ENCODE results near the gene SMYD3. TPM values are rescaled to one million over a fixed set of nuclear protein-coding genes. Genes with fewer than 3 reads are reported as not detected.
"Not testable (repeated sequence)": the region's sequence is repeated elsewhere in the genome, so short reads cannot be mapped to it uniquely, and the experiment has no call there.

The SMYD3 gene
- total RNA-seq, 1 donor from 2014 or later: 18.8 TPM

GRCh38 chr1:246072456-246072955 lies 434.6 kb downstream of the SMYD3 start:
- no peak for DNase-seq (ENCODE audit: low spot score)

GRCh38 chr1:246071981-246072380 lies 435.1 kb downstream of the SMYD3 start:
- not testable (repeated sequence) for DNase-seq (ENCODE audit: low spot score)

DNA sequence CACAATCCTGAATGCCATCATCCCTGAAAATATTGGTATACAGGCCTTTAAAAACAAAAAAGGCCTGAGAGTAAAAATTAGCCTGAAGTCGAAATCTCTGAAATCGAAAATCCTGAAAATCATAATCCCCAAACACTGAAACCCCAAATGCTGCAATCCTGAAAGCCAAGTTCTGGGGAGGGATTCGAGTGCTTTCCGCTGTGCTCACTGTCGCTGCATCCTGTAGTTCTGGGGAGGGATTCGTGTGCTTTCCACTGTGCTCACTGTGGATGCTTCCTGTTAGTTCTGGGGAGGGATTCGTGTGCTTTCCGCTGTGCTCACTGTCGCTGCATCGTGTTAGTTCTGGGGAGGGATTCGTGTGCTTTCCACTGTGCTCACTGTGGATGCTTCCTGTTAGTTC lies 435.5 kb downstream of the SMYD3 start:
- not testable (repeated sequence) for DNase-seq (ENCODE audit: low spot score)

DNA sequence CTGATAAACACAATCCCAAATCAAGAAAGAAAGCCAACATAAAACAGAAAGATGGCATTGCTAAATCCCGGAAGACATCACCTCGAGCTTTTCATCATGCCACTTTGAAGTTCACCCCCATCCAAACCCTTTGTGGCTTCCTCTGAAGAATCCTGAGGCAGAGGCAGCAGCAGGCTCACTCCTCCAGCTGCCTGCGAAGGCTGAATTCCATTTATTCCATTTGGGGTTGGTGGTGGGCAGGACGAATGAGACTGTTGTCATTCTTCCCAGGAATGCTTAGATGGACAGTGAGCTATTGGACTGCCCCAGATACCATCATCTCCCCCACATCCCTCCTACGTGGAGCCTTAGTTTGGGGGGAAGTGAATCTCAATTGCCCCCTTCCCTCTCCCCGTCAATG lies 437.5 kb downstream of the SMYD3 start:
- DNase-seq (ENCODE audit: low spot score): no peak

DNA sequence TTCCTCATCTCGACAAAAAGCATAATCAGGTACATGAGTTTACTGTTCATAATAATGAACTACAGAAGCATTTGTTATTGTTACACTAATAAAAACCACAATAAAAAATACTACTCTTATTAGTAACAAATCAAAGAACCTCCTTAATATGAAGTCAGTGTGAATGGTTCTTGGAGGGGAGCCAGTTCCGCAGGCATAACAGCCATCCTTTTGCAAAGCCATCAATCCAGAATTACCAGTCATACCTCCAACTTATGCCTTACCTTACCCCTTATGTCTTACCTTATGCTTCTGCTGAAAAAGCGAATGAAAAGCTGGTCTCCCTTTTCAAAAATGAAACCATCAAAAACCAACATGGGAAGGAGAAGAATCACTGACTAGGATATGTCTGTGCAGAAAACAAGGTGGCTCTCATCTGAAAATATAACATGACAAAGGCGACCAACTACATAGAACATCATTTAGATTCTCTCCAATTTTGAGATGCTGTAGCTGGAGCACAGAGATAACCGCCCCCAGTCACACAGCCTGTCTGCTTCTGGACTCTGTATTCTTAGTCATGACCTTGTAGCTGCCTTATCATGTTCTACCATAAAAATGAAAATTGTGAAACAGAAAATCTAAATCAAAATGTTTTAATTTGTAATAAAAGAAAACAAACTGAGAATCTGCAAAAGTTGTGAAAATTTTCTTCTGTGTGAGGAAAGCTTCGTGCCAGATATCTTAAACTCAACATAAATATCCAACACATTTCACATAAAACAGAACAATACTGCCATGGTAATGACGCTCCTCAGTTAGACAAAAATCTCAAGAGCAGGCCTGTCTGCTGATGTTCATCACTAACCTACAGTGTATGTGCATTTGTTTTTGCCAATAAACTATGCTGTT lies 438.2 kb downstream of the SMYD3 start:
- DNase-seq (ENCODE audit: low spot score): no peak

DNA sequence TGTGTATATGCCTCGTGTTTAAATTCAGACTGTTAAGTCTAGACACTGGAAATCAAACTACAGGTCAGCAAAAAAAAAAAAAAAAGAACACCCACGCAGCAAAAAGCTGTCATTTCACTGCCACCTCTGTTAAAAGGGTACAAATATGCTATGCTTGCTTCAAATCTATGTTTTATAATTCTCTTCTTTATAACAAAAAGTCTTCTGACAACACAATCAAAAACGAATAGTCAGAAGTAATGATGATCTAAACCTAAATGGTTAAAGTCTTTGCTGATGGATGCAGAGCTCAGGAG lies 438.9 kb downstream of the SMYD3 start:
- DNase-seq (ENCODE audit: low spot score): no peak

DNA sequence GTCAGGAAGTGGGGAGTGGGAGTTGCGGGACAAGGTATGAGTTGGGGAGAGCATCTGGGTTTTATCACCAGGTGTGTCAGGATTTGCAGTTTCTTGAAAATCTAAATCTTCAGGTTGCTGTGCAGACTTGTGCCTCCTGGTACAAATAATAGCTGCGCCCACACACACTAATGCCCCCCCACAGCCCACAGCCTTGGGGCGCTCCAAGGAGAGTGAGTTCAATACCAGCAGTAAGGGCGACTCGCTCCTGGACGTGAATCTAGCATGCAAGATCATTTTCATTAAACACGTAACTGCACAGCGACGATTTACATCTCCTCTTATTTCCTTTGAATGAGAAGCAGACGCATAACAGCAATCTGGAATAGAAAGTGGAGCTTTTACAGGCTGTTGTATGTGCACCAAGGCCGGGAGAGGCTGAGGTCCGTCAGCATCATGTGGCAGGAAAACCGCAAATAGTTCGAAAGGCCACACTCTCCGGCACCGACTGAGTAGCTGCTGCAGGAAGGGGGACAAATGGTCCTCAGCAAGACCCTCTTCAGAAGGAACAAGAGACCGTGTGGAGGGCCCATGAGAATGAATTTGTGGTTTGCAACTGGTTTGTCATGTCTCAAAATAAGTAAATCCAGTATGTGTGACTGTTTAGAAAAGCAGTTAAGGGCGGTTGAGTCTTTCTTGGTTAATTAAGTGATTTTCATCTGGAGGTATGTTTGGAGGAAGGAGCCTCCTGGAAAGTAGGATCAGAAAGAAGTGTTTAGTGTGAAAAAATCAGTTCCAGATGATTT lies 439.5 kb downstream of the SMYD3 start:
- DNase-seq (ENCODE audit: low spot score): no peak

GRCh38 chr1:246066573-246066972 lies 440.5 kb downstream of the SMYD3 start:
- DNase-seq (ENCODE audit: low spot score): no peak

- DNase-seq (ENCODE audit: low spot score): no peak
These were observed 441.5 kb downstream of the SMYD3 start for GRCh38 chr1:246065592-246065991.

- no peak for DNase-seq (ENCODE audit: low spot score)
These were observed 442.2 kb downstream of the SMYD3 start for GRCh38 chr1:246064891-246065290.

DNA sequence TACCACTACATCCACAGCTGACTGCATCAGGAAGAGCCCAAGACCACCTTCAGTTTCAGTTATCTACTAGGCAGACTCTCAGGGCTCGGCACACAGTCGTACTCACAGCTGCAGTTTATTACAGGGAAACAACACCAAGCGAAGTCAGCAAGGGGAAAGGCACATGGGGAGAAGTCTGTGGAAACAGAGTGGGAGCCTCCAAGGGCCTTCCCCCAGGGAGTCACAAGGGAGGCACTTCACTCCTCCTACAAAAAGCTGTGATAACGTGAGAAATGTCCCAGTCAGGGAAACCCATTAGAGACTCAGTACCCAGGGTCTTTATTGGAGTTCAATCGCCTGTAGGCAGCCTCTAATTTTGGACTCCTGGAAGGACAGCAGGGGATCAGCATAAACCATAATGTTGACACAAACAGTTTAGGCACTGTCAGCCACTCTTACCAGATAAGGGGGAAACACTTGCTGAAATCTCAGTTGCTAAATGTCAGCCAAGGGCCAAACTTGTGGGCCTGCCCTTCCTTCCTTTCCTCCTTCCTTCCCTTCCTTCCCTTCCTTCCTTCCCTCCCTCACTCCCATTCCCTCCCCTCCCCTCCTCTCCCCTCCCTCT lies 444.0 kb downstream of the SMYD3 start:
- DNase-seq (ENCODE audit: low spot score): no peak

GRCh38 chr1:246058466-246058865 lies 448.6 kb downstream of the SMYD3 start:
- no peak for DNase-seq (ENCODE audit: low spot score)

DNA sequence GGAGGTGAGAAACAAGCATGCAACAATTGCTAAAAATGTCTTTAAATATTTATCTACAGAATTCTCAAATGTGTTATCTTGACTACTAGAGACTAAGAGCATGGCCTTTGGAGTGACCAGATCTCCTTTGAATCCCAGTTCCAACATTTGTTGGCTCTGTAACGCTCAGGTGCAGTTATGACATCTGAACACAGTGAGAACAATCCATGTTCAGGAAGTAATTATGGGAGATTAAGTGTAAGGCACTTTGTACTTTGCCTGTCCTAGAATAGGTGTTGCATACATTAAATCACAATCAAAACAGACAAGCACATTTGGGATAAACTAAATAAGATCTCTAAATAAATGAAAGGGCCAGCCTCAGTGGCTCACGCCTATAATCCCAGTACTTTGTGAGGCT lies 454.5 kb downstream of the SMYD3 start:
- no peak for DNase-seq (ENCODE audit: low spot score)

GRCh38 chr1:246051909-246052518 lies 455.1 kb downstream of the SMYD3 start:
- DNase-seq (ENCODE audit: low spot score): no peak

DNA sequence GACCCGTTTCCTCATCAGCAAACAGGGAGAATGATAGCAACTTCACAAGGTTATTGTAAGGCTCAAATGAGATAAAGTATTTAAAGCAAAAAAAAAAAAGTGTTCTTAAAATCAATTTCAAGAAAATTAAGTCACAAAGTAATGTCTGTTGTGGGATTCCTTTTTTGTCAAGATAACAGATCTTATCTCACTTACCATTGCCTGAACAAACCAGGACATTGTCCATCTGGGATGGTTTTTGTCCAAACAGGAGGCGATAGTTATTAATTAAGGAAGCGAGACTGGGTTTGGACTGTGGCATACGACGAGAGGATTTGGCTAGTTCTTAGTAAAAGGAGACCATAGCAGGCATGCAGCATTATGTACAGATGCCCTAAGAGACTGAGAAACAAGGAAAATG lies 458.4 kb downstream of the SMYD3 start:
- DNase-seq (ENCODE audit: low spot score): no peak

- DNase-seq (ENCODE audit: low spot score): no peak
These were observed 463.5 kb downstream of the SMYD3 start for GRCh38 chr1:246043556-246043955.

DNA sequence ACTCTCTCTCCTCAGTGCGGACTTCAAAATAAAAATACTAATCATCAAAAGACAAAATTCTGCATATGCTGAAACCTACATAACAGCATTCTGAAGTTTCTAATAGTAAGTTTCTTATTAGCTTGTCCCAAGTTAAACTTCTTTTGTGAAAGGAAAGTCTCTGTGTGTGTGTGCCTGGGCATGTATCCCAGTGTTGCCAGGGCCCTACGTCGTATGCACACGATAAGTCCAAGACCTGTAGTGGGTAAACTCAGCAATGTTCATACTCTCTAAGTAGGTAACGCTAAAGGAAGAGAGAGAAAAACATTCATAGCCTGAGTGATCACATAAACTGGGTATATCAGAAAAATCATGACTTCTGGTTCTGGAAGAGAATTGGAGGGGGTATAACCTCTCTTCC lies 465.7 kb downstream of the SMYD3 start:
- DNase-seq (ENCODE audit: low spot score): no peak

- no peak for DNase-seq (ENCODE audit: low spot score)
These were observed 466.7 kb downstream of the SMYD3 start for GRCh38 chr1:246040200-246040890.

- no peak for DNase-seq (ENCODE audit: low spot score)
These were observed 467.5 kb downstream of the SMYD3 start for GRCh38 chr1:246039584-246039983.

GRCh38 chr1:246037832-246038231 lies 469.2 kb downstream of the SMYD3 start:
- DNase-seq (ENCODE audit: low spot score): no peak

- DNase-seq (ENCODE audit: low spot score): no peak
These were observed 470.9 kb downstream of the SMYD3 start for GRCh38 chr1:246036175-246036574.

Measured in mucosa of gallbladder (tissue), 1 donor.